ENCODE results near the gene CTDNEP1. TPM values are rescaled to one million over a fixed set of nuclear protein-coding genes. Genes with fewer than 3 reads are reported as not detected.
A peak's percentile ranks its signal among the peaks of the same experiment; 100 is the strongest.
"Not testable (repeated sequence)": the region's sequence is repeated elsewhere in the genome, so short reads cannot be mapped to it uniquely, and the experiment has no call there.

Gene CTDNEP1
- total RNA-seq, 2 experiments from 2014 or later: 147 to 152 TPM

GRCh38 chr17:7253082-7253481 is 1.5 kb upstream of the CTDNEP1 start:
- CTCF ChIA-PET: no interaction called here
- H3K36me3 Mint-ChIP-seq (ENCODE audit: low read depth): peaks cover 27% of the 10 kb centered on the region
- peak overlapping the region; percentile 86 for H3K4me3 Mint-ChIP-seq
- no peaks in the 10 kb centered on the region for H3K27me3 Mint-ChIP-seq (ENCODE audit: low read depth)
- H3K27ac Mint-ChIP-seq: peak overlapping the region; percentile 99
- DNase-seq: no peak
- H3K4me1 Mint-ChIP-seq (ENCODE audit: low read depth): peaks cover 34% of the 10 kb centered on the region
- H3K9me3 Mint-ChIP-seq: no peaks in the 10 kb centered on the region
- intact Hi-C loops (cut with micrococcal nuclease): loop anchor here (2.0 to 5.0 kb wide), 3 partner anchors 320 to 589 kb away; partner anchors contain the start of genes TP53 and WRAP53

- Mint-ChIP-seq H3K4me1 (ENCODE audit: low read depth) (peaks cover 34% of the 10 kb centered on the region), H3K27me3 (ENCODE audit: low read depth) (no peaks in the 10 kb centered on the region), H3K4me3 (peak within 1 kb of the TSS; percentile 86), H3K27ac (peak within 1 kb of the TSS; percentile 99), H3K36me3 (ENCODE audit: low read depth) (peaks cover 25% of the 10 kb centered on the region), H3K9me3 (no peaks in the 10 kb centered on the region)
- intact Hi-C loops (cut with micrococcal nuclease): loop anchor here (1.0 to 5.0 kb wide), 11 partner anchors 13 to 590 kb away; partner anchors contain the start of genes EIF5A, PHF23, POLR2A and SENP3
- CTCF ChIA-PET: no interaction called here
- DNase-seq: peak; percentile 93
Observed at GRCh38 chr17:7252176-7253043, 876 bp upstream of the CTDNEP1 start, which contains the start of gene ELP5. TSS of gene ELP5 (plus strand) at chr17:7252215. CDS start at chr17:7252551, 336 bp downstream.

DNA sequence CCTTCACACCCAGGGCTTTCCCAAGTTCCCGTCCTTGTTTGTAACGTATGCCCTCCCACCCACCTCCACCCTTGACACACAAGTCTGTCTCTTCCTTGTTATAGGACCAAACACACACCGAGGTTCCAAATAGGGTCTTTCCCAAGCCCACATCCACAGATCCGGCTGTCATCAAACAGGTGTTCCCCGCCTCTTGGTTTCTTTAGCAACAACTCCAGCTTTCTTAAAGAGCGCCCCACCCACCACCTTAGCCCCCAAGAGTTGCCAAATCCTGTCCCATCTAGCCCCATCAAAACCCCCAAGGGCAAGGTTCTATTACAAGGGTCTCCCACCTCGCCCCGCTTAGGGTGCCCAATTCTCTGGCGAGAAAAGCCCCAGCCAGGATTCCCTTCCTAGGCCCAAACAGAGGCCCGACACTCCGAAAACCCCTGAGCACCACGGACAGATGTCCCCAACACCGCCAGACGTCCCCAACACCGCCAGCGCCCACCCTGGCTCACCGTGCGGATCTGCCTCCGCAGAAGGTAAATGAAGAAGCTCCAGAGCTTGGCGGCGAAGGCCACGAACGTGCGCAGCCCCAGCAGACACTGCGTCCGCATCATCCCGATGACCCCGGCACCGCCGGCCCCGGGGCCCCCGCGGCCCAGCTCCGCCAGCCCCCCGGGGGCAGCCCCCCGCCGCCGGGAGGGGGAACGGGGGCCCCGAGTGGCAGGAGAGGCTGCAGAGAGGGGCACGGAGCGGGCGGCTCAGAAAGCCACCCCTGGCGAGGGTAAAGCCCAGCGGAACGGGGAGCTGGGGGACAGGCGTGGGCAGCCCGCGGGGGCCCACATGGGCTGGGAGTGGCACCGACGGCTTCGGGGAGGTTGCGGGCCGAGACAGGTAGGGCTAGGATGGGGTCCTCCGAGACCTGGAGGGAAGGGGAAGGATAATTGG is 573 bp downstream of the CTDNEP1 start:
- H3K9me3 Mint-ChIP-seq: no peaks in the 10 kb centered on the region
- peaks cover 27% of the 10 kb centered on the region for H3K36me3 Mint-ChIP-seq (ENCODE audit: low read depth)
- no peaks in the 10 kb centered on the region for H3K27me3 Mint-ChIP-seq (ENCODE audit: low read depth)
- DNase-seq: peak; percentile 54
- H3K4me1 Mint-ChIP-seq (ENCODE audit: low read depth): peaks cover 37% of the 10 kb centered on the region
- peak overlapping the region; percentile 91 for H3K27ac Mint-ChIP-seq
- CTCF ChIA-PET: interaction anchor here (0.6 kb wide), 2 partner anchors 28 to 589 kb away, joined by 3 read pairs; no protein-coding TSS in a partner anchor
- peak overlapping the region; percentile 86 for H3K4me3 Mint-ChIP-seq
- intact Hi-C loops (cut with micrococcal nuclease): loop anchor here (5.0 kb wide), 2 partner anchors 436 to 591 kb away; partner anchors contain the start of genes TP53 and WRAP53

GRCh38 chr17:7249830-7250229 is 1.7 kb downstream of the CTDNEP1 start:
- peaks cover 37% of the 10 kb centered on the region for H3K4me1 Mint-ChIP-seq (ENCODE audit: low read depth)
- intact Hi-C loops (cut with micrococcal nuclease): loop anchor here (5.0 kb wide), 2 partner anchors 437 to 592 kb away; partner anchors contain the start of genes TP53 and WRAP53
- no peaks in the 10 kb centered on the region for H3K9me3 Mint-ChIP-seq
- peaks cover 27% of the 10 kb centered on the region for H3K36me3 Mint-ChIP-seq (ENCODE audit: low read depth)
- peak overlapping the region; percentile 86 for H3K4me3 Mint-ChIP-seq
- H3K27ac Mint-ChIP-seq: peak overlapping the region; percentile 91
- no peaks in the 10 kb centered on the region for H3K27me3 Mint-ChIP-seq (ENCODE audit: low read depth)
- DNase-seq: no peak
- CTCF ChIA-PET: interaction anchor here (0.6 to 1.7 kb wide), 3 partner anchors 29 to 114 kb away, joined by 4 to 5 read pairs (median 4); no protein-coding TSS in a partner anchor

DNA sequence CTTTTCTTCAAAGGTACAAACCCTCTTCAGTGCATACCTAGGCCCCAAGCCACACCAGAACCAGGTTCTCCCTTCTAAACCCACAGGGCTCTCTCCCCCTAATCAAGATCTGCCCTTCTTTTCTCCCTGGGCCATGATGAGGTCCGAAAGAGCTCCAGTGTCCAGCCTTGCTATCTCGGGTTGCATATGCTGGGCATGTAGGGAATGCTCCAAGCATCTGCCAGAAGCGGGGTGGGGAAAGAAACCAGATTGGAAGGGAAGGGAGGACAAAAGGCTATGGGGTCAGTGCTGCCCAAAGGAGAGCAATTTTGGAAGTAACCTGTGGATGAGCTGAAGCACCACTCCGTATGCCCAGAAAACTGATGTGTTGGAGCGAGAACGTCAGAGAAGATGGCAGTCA is 2.3 kb downstream of the CTDNEP1 start:
- Mint-ChIP-seq H3K36me3 (ENCODE audit: low read depth) (peaks cover 22% of the 10 kb centered on the region), H3K27me3 (ENCODE audit: low read depth) (no peaks in the 10 kb centered on the region), H3K4me3 (peak overlapping the region; percentile 36), H3K4me1 (ENCODE audit: low read depth) (peaks cover 37% of the 10 kb centered on the region), H3K9me3 (no peaks in the 10 kb centered on the region), H3K27ac (no peak overlapping the region)
- intact Hi-C loops (cut with micrococcal nuclease): no loop called here
- DNase-seq: no peak
- CTCF ChIA-PET: interaction anchor here (0.6 to 1.7 kb wide), 3 partner anchors 29 to 114 kb away, joined by 4 to 5 read pairs (median 4); no protein-coding TSS in a partner anchor

DNA sequence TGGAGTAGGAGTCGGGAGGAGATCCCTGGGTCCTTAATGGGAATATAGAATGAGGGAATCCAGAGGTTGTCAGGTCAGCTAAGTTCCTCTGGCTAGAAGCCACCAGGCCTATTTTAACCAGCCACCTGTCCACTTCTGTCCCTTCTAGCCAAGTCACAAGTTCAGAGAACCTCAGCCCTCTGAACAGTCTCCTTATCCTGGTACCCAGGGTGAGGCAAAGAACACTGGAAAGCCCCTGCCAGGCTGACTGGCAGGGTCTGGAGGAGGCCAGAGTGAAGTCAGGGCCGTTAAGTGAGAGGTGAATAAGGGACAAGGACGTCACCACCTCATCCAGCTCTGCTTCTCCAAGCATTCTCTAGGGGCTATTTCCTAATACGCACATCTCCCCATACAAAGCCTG is 2.7 kb downstream of the CTDNEP1 start:
- no peaks in the 10 kb centered on the region for H3K27me3 Mint-ChIP-seq (ENCODE audit: low read depth)
- peak overlapping the region; percentile 36 for H3K4me3 Mint-ChIP-seq
- H3K4me1 Mint-ChIP-seq (ENCODE audit: low read depth): peaks cover 34% of the 10 kb centered on the region
- H3K9me3 Mint-ChIP-seq: no peaks in the 10 kb centered on the region
- peaks cover 19% of the 10 kb centered on the region for H3K36me3 Mint-ChIP-seq (ENCODE audit: low read depth)
- no peak for DNase-seq
- CTCF ChIA-PET: interaction anchor here (1.7 kb wide), 1 partner anchor 28 kb away, joined by 5 read pairs; no protein-coding TSS in a partner anchor
- intact Hi-C loops (cut with micrococcal nuclease): no loop called here
- H3K27ac Mint-ChIP-seq: peak overlapping the region; percentile 31

DNA sequence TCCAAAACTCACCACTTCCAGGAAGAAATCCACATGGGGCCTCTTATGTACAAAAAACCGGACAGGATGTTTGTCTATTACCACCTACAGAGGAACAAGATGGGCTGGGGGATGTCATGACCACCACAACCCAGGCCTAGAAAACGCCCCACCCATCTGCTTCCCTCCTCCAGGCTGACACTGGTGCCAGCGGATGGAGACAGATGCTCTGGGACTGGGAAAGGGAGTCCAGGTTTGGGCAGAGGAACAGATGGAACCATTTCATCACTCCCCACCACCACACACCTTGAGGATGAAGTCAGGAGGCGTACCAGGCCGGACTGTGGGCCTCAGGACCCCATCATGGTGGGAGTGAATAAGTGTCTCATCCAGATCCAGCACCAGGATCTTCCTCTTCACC is 4.8 kb downstream of the CTDNEP1 start:
- CTCF ChIA-PET: interaction anchor here (1.5 kb wide), 1 partner anchor 26 kb away, joined by 3 read pairs; no protein-coding TSS in a partner anchor
- Mint-ChIP-seq H3K27me3 (ENCODE audit: low read depth) (no peaks in the 10 kb centered on the region), H3K4me3 (no peak overlapping the region), H3K4me1 (ENCODE audit: low read depth) (peaks cover 35% of the 10 kb centered on the region), H3K27ac (peak overlapping the region; percentile 14), H3K9me3 (no peaks in the 10 kb centered on the region), H3K36me3 (ENCODE audit: low read depth) (peaks cover 29% of the 10 kb centered on the region)
- DNase-seq: no peak
- intact Hi-C loops (cut with micrococcal nuclease): no loop called here

DNA sequence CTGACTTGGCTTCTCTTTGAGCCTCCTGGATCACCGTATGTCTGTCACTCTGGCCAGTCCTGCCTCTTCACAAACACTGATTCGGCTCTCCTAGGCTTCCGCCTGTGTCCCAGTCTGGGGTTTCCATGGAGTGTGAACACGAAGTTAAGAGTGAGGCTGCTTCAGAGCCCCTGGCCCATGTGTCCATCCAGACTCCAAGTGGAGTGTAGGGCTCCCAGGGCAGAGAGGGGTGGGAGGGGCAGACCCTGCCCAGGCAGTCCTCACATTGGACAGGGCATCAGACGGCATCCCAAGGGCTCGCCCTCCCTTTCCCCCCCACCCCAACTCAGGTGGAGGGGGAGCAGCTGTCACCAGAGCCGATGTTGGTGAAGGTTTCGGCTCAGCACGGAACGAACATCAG is 7.7 kb downstream of the CTDNEP1 start:
- H3K9me3 Mint-ChIP-seq; H3K4me3 Mint-ChIP-seq; intact Hi-C loops (cut with micrococcal nuclease); H3K27me3 Mint-ChIP-seq (ENCODE audit: low read depth); DNase-seq: not testable (repeated sequence)
- Mint-ChIP-seq H3K4me1 (ENCODE audit: low read depth) (peaks cover 41% of the 10 kb centered on the region), H3K27ac (peak overlapping the region; percentile 50), H3K36me3 (ENCODE audit: low read depth) (peaks cover 34% of the 10 kb centered on the region)
- CTCF ChIA-PET: interaction anchor here (1.8 kb wide), 1 partner anchor 23 kb away, joined by 5 read pairs; the partner anchor contains the start of genes ACADVL and DLG4

DNA sequence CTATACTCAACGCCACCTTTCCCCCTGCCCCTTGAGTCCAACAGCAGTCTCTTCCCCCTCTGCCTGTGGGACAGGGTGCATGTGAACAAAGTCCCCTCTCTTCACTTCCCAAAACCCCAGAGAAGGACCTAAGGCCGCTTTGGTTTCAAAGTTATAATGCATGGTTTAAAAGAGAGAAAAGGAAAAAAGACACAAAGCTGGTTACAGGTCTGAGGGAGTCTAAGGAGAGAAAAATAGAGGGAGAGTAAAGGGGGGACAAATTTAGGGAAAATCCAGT is 8.1 kb downstream of the CTDNEP1 start:
- H3K4me1 Mint-ChIP-seq (ENCODE audit: low read depth): peaks cover 37% of the 10 kb centered on the region
- DNase-seq: no peak
- peak overlapping the region; percentile 78 for H3K27ac Mint-ChIP-seq
- no peaks in the 10 kb centered on the region for H3K9me3 Mint-ChIP-seq
- intact Hi-C loops (cut with micrococcal nuclease): no loop called here
- H3K27me3 Mint-ChIP-seq (ENCODE audit: low read depth): no peaks in the 10 kb centered on the region
- CTCF ChIA-PET: interaction anchor here (1.8 to 2.7 kb wide), 2 partner anchors 23 to 24 kb away, joined by 5 to 16 read pairs; partner anchors contain the start of genes ACADVL and DLG4
- peaks cover 35% of the 10 kb centered on the region for H3K36me3 Mint-ChIP-seq (ENCODE audit: low read depth)
- peak overlapping the region; percentile 94 for H3K4me3 Mint-ChIP-seq

DNA sequence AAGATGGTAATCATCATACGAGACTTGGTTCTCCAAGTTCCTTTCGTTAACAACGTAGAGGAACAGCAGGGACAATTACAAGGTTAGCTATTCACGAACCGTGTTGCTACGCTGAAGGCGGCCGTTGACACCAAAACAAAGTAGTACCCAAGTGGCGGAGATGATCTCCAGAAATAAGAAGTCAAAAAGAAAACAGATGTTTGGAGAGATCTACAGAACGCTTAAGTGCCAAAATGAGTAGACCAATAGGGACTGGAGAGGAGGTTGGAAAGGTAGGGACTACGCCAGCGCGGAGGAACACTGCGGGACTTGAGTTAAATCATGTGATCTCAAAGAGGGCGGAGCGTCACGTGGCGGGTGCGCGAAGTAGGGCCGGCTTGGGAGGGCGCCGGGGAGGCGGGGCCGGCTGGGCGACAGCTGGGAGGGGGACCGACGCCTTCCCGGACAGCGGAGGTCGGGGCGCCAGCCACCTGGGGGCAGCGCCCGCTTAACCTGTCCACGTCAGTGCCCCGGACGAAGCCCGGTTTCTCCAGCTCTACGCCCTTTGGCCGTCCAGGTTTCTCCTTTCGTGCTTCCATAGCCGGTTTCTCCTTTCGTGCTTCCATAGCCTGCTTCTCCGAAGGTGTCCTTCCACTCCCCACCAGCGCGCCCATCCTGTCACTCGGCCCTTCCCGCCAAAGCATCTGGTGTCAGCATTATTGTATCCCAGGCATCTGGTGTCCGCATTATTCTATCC is 8.6 kb downstream of the CTDNEP1 start:
- H3K27ac Mint-ChIP-seq: peak overlapping the region; percentile 98
- intact Hi-C loops (cut with micrococcal nuclease): no loop called here

More for the DNA sequence above, 8.6 kb downstream of the CTDNEP1 start:
- no peaks in the 10 kb centered on the region for H3K27me3 Mint-ChIP-seq (ENCODE audit: low read depth)
- H3K4me1 Mint-ChIP-seq (ENCODE audit: low read depth): peaks cover 36% of the 10 kb centered on the region
- peak overlapping the region; percentile 94 for H3K4me3 Mint-ChIP-seq
- no peaks in the 10 kb centered on the region for H3K9me3 Mint-ChIP-seq
- DNase-seq: peak; percentile 94
- peaks cover 35% of the 10 kb centered on the region for H3K36me3 Mint-ChIP-seq (ENCODE audit: low read depth)
- CTCF ChIA-PET: interaction anchor here (2.7 kb wide), 1 partner anchor 23 kb away, joined by 16 read pairs; the partner anchor contains the start of genes ACADVL and DLG4
